ENCODE data around the gene PLPP7.

The PLPP7 gene

DNA sequence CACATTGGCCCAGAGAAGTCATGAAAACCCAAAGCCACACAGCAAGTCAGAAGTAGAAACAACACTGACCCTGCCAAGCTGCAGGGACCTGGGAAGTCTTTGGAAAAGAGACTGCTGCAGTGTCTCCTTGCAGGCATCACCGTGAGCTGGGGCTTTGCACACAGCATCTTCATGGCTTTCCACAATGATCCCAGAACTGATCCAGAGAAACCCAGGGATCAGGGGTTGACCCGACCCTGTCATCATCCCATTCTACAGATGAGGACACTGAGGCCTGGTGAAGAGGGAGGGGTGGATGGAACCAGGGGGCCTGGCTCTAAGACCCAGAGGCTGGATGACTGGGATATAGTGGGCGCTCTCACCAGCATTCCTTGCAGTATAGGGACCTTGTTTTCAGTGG lies 8.9 kb upstream of the PLPP7 start:
- in situ Hi-C loops (cut with MboI; ENCODE audit: low sequenced_read_pairs): no loop called here

DNA sequence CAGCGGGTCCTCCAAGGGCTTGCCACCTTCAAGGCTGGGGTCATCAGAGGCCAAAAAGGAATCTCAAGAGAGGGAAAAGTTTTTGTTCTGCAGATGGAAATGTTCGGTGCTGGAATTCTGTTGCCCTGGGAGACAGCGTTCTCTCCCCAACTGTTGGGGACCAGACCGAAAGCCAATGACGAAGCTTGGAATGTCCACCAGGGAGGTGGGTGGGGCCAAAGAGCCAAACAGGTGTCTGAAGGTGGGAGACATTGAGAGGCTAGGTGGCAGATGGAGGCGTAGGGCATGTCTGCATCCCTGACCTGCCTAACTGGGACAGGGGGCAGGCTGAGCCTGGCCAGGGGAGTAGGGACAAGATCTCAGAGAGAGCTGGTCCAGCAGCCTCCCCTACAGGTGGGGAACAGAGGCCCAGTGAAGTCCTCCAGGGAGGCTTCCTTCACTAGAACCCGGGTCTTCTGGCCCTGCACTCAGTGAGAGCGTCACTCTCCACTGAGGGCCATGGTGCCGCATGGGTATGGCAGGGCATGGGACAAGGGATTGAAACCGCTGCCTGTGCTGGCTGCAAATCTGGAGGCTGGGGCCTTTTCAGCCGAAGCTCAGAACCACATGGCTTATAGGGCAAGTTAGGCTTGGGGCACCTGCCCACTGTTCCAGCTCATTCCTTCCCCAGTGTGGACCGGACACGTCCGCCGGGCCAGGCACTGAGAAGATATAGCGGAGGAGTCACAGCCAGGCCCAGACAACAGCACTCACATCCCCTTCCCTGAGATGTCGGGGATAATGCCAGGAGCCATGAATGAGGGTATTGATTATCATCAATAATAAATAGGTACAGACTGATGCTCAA lies 8.2 kb upstream of the PLPP7 start:
- in situ Hi-C loops (cut with MboI; ENCODE audit: low sequenced_read_pairs): no loop called here

DNA sequence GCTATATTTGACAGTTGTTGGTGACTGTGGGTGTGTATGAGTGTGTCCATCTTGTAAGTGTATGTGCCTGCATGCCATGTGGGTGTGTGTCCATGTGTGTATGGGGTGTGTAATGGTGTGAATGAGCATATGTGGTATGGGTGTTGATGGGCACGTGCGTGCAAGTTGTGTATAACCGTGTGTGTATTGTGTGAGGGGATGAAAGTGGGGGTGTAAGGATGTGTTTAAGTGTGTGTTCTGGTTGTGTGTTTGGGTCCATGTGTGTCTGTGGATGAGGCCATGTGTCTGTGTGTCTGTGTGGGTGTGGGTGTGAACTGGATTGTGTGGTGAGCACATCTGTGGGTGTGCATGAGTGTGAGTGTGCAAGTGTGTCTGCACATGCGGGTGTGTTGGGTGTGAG lies 7.3 kb upstream of the PLPP7 start:
- in situ Hi-C loops (cut with MboI; ENCODE audit: low sequenced_read_pairs): no loop called here

DNA sequence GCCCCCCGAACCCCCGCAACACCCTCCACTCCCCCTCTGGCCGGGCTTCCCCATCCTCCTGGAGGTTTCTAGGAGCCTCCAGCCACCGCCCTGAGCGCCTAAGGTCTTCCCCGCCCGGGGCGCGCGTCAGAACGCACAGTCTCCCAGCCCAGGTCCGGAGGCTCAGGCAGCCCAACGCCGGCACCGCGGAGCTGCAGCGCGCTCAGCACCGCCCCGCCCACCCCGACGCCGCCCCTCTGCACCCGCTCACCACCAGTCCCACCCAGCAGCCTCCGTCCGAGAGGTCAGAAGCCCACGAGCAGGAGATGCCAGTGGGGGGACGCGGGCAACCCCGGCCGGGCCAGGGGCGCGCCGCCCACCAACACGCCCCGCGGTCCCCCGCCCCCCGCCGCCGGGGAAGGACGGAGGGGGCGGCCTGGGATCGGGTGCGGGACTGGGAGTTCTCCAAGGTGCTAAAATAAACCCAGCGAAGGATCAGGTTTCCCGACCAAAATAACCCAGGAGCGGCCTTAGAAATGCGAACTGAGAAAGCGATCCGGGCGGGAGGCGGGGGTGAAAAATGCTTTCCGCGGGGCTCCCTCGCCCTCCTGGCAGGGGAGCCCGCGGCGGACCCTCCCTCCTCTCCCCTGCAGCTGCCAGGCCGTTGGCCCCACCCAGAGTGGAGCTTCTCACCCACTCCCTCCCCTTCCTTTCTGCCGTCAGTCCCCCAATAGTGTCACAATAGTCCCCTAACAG lies 6.7 kb upstream of the PLPP7 start:
- in situ Hi-C loops (cut with MboI; ENCODE audit: low sequenced_read_pairs): no loop called here

DNA sequence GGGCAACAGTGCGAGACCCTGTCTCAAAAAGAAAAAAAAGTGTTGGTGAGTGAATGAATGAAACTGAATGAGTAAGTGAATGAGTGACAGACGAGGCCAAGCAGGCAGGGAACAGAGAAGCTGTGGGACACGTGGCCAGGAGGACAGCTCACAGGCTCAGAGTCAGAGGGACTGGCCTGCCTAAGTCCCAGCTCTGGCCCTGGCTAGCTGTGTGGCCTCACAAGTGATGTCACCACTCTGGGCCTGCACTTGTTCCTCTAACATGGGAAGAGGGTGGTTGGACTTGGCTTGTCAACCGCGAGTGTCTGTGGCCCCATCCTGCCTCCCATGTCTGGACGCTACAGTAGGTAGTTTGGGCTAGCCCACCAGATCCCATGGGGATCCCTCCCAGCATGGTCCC lies 4.7 kb upstream of the PLPP7 start:
- in situ Hi-C loops (cut with MboI; ENCODE audit: low sequenced_read_pairs): no loop called here

DNA sequence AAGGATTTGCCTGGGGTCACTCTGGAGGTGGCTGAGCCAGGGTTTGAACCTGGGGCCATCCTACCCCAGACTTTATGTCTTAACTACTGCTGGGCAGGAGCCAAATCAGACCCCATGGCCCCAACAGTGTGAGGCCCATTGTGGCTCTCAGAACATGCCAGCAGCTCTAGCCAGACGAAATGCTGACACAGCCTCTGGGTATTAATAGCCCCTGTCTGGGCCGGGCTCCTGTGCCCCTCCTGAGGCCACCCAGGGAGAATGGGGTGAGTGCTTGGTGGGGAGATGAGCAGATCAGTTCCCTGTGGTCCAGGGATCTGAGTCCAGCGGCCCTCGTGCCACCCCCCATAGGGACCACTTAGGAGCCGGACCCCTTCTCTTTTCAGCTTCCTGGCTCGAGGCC lies 2.2 kb upstream of the PLPP7 start:
- in situ Hi-C loops (cut with MboI; ENCODE audit: low sequenced_read_pairs): no loop called here

DNA sequence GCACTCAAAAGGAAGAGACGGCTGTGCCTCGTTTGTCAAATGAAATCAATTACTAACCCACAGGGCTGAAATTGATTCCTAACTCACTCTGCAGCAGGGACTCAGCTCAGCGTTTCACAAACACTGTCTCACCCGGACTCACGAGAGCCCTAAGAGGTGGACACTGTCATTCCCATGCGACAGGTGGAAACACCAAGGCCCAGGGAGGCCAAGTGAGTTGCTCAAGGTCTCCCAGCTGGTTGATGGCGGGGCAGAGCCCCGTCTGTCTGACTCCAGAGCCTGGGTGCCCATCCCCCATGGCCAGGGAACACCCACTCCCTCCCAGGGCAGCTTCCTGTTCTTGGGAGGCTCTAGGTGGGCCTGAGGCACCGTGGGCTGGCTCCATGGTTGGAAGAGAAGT lies 1.3 kb upstream of the PLPP7 start:
- in situ Hi-C loops (cut with MboI; ENCODE audit: low sequenced_read_pairs): no loop called here

DNA sequence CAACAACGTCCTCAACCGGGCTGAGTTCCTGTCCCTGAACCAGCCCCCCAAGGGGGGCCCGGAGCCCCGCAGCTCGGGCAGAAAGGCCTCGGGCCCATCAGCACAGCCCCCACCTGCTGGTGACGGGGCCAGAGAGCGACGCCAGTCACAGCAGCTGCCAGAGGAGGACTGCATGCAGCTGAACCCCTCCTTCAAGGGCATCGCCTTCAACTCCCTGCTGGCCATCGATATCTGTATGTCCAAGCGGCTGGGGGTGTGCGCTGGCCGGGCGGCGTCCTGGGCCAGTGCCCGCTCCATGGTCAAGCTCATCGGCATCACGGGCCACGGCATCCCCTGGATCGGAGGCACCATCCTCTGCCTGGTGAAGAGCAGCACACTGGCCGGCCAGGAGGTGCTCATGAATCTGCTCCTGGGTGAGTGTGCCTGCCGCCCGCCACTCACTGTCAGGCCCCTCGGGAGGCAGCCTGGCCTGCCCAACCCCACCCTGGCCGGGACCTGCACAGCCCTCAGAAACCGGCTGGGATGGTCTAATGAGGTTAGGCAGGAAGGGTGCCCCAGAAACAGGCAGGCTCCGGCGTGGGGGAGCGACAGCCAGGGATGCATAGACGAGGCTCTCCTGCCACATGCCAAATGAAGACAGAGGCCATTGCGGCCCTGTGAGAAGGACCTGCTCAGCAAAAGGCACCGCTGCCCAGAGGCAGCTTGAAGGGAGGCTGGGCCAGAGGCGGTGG lies 678 bp downstream of the PLPP7 start:
- in situ Hi-C loops (cut with MboI; ENCODE audit: low sequenced_read_pairs): no loop called here

DNA sequence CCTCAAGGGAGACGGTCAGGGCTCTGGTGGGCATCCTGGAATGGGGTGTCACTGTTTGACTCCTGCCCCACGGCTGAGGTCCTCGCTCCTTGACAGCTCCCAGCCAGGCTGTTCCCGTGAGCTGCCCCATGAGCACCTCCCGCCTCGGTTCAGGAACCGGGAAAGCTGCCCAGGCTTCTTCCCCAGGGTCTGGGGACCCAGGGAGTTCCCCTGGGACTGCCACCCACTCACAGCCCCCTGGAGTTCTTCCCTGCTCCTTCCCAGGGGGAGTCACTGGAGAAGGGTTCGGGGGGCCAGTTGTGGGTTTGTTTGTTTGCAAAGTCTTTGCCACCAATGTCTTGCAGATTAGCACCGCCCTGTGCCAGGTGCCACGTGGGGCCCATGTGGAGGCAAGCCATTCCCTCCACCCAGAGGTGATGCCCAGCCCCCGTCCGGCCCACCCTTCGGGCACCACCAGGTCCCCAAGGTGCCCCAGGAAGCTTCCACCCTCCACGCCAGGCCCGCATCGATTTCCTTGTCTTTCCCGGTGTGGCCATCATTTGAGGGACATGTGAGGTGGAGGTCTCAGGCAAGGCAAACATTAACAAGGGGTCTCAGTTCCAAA lies 1.3 kb downstream of the PLPP7 start:
- in situ Hi-C loops (cut with MboI; ENCODE audit: low sequenced_read_pairs): no loop called here

DNA sequence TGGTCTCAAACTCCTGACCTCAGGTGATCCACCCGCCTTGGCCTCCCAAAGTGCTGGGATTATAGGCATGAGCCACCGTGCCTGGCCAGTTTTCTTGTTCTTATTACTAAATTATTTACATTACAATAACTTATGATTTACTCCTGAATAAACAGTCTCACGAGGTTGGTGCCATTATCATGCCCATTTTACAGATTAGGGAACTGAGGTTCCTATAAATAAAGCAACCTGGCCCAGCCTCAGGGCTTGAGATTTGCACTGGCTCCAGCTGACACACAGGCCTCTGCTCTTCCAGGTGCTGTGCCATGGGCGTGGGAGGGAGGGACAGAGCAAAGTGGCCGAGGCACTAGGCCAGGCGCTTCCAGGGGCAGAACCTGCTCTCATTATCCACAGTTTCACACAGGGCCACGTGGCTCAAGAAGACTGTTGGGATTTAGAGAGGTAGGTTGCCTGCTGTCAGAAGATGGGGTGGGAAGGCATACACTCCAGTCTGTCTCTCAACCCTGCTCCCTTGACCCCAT lies 2.3 kb downstream of the PLPP7 start:
- in situ Hi-C loops (cut with MboI; ENCODE audit: low sequenced_read_pairs): no loop called here

DNA sequence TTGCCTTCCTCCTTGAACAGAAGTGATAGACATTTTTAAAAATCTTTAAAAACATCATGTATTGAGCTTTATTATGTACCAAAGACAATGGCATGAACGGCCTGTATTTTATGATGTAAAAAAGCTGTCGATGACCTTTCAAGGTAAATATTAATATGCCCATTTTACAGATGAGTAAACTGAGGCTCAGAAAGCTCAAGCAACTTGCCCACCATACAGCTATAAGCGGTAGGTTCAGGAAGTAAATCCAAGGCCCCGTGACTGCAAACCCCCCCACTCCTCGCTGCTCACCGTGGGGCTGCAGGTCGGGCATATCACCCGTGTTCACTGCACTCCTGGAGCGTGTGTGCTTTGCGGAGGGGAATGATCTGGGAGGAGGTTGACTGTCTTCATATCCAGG lies 3.4 kb downstream of the PLPP7 start:
- in situ Hi-C loops (cut with MboI; ENCODE audit: low sequenced_read_pairs): no loop called here

DNA sequence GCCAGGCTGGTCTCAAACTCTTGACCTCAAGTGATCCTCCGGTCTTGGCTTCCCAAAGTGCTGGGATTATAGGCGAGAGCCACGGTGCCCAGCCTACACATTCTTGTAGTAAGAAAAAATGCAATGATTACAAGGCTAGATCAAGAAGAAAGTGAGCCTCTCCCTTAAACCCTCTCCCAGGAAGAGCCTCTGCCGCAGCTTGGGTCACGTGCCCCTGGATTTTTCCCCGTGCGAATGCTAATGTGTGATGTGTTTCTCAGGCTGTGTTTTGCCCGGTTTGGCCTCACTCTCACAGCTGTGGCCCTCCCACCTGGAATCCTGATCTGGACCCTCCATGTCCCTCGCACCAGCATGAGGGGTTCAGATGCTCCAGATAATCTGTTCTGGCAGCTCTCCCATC lies 6.9 kb downstream of the PLPP7 start:
- in situ Hi-C loops (cut with MboI; ENCODE audit: low sequenced_read_pairs): no loop called here

DNA sequence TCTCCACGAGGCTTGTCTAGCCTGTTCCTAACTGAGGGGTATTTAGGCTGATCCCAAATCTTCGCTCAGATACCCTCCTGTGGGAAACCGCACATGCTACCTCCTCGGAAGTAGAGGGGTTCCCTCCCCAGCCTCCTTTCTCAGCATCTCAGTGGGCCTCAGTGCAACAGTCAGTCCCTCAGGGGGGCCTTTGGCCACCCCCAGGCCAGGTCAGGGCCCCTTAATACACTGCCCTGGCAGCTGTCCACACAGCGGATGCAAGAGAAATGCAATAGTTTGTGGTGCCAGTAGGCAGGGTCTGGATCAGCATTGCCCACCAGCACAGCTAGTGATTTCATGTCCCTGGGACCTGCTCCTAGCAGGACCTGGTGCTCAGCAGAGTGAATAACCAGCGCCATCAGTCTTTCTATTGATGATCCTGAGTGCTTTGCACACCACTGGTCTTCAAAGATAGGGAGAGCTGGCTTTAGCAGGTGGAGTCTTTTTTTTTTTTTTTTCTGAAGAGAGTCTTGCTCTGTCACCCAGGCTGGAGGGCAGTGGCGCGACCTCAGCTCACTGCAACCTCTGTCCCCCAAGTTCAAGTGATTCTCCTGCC lies 7.5 kb downstream of the PLPP7 start:
- in situ Hi-C loops (cut with MboI; ENCODE audit: low sequenced_read_pairs): no loop called here

DNA sequence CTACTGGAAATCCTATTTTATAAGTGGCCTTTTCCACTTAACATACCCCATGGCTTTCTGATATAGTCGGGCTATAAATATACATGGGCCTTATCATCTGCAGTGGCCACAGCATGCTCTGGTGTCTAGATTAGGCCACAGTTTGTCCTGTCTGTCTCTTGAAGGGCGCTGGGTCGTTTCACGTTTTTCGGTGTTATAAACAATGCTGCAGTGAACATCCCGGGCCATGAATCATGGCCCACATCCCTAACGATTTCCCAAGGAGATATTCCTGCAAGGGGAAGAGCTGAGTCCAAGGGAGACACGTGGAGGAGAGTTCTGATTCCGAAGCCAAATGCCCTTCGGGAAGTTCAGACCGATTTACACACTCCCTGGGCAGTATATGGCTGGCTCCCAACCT lies 8.4 kb downstream of the PLPP7 start:
- in situ Hi-C loops (cut with MboI; ENCODE audit: low sequenced_read_pairs): no loop called here

DNA sequence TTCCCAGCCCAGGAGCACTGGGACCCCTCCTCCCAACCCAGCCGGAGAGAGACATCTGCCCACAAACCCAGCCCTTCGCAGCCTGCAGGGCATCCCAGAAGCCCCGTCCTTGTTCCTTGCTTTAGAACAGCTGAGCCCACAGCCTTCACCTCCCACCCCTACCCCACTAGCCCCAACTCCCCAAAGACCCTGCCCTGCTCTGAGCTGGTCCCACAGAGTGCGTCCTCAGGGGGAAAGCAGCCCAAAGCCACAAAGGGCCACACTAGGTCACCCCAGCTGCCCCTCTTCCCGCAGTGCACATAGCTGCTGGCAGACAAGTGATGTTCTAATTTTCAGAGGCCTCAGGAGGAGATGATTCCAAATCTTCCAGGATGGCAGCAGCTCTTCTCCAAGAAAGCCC lies 8.8 kb downstream of the PLPP7 start:
- in situ Hi-C loops (cut with MboI; ENCODE audit: low sequenced_read_pairs): no loop called here

DNA sequence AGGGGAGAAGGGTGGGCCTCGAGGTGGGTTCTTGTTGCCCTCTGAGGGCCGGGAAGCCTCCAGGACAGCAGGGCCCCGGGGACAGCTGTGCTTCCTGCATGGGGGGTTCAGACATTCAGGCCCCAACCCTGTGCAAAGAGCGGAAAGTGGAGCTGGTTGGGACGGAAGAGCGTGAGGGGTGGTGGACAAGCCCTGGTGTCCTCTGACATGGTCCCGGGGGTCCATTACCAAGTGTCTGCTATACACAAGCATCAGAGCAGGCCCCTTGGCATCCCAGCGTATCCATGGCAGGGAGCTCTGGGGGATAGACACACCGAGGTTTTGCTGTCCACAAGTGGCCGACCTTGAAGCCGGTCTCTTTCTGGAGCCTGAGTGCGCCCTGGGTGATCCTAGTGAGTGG lies 9.3 kb downstream of the PLPP7 start:
- in situ Hi-C loops (cut with MboI; ENCODE audit: low sequenced_read_pairs): no loop called here

DNA sequence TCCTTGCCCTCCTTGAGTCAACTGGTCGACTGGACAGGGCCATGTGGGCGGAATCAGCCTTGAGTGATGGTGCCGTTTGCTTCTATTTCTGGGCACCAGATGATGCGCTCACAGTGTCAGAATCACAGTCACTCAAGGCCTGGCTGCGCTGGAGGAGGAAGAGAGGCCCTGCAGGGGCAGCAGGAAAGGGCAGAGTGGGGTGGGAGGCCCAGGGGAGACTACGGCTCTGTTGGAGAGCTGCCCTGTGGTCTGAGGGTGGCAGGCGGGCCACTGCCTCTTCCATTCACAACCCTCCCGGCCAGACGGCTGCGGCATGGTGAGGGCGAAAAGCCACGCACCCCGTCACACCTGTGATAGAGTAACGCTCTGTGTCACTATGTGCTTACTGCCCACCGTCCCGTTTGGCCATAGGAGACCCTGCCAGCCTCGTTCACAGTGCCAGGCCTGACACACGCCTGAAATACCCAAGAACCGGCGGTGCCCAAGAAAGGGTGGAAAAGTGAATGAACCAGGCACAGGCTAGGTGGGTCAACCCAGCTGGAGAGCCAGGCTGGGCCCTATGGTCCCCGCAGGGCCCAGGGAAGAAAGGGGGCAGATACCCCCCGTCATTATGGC lies 9.9 kb downstream of the PLPP7 start:
- in situ Hi-C loops (cut with MboI; ENCODE audit: low sequenced_read_pairs): no loop called here

DNA sequence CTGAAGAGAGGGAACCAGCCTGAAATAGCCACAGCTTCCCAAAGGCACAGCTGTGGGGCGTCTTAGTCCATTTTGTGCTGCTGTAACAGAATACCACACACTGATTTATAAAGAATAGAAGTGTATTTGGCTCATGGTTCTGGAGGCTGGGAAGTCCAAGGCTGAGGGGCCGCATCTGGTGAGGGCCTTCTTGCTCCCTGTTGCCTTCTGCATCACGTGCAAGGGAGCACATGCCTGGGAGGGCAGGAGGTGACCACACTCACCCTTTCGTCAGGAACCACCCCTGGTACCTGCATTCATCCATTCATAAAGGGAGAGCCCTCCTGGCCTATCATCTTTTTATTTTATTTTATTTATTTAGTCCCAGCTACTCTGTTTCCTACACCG lies 10.4 kb downstream of the PLPP7 start:
- in situ Hi-C loops (cut with MboI; ENCODE audit: low sequenced_read_pairs): no loop called here

DNA sequence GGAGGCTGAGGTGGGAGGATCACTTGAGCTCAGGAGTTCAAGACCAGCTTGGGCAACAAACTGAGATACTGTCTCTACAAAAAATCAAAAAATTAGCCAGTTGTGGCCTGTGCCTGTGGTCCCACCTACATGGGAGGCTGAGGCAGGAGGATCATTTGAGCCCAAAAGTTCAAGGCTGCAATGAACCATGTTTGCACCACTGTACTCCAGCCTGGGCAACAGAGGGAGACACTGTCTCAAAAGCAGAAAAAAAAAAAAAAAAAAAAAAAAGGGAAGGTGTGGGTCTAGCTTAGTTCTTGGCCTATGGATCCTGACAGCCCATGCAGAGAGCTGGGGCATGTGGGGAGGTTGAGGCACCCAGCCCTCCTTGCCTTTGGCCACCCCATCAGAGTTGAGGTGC lies 10.9 kb downstream of the PLPP7 start:
- in situ Hi-C loops (cut with MboI; ENCODE audit: low sequenced_read_pairs): no loop called here

Measured in HL-60/S4 treated with phorbol 12-myristate 13-acetate at 8.2 ng/mL for 4 days and 3 days (cell line).